Activated T-cell treated with anti-CD3 and anti-CD28 coated beads, Interleukin-2, amount 50 U/mL, for 72 hours (primary cell): ENCODE results near the gene MEF2A. TPM values are rescaled to one million over a fixed set of nuclear protein-coding genes. Genes with fewer than 3 reads are reported as not detected.
A peak's percentile ranks its signal among the peaks of the same experiment; 100 is the strongest.

ENCODE experiments used
- ATAC-seq, 2 donors: fragments of 150-1000 bp; cut with Tn5 transposase; replicated peaks in 1 of 2; 2 replicates each; pipeline ENCODE4 v1.10.0; 2021; ENCODE audit warnings: moderate library complexity in 2 of 2, mild to moderate bottlenecking in 1 of 2
- DNase-seq, 2 donors: peaks; one replicate each; pipeline ENCODE4 v3.0.0; 2021 to 2022; ENCODE audit warnings: mixed read lengths in 1 of 2
- H3K27ac Mint-ChIP-seq: one replicate; pipeline ENCODE4 v1.8.0; 2022; ENCODE audit warnings: mild to moderate bottlenecking, moderate library complexity, mixed read lengths
- H3K27me3 Mint-ChIP-seq: one replicate; pipeline ENCODE4 v1.8.0; 2022; ENCODE audit warnings: low read depth, mixed read lengths
- H3K36me3 Mint-ChIP-seq, 2 donors: one replicate each; pipeline ENCODE4 v1.8.0; 2022; ENCODE audit warnings: mixed read lengths in 2 of 2, mild to moderate bottlenecking in 1 of 2; ENCODE audit not compliant: insufficient read depth in 2 of 2
- H3K4me1 Mint-ChIP-seq: one replicate; pipeline ENCODE4 v1.8.0; 2022; ENCODE audit warnings: low read depth, mixed read lengths
- H3K4me3 Mint-ChIP-seq, 2 donors: one replicate each; pipeline ENCODE4 v1.8.0; 2022; ENCODE audit warnings: mild to moderate bottlenecking in 2 of 2, mixed read lengths in 2 of 2, moderate library complexity in 2 of 2
- H3K9me3 Mint-ChIP-seq, 2 donors: one replicate each; pipeline ENCODE4 v1.8.0; 2022; ENCODE audit warnings: mixed read lengths in 2 of 2
- total RNA-seq, 2 donors: library from RNA; stranded (reverse); gene quantifications; one replicate each; pipeline ENCODE4 v1.2.3, GENCODE V29; 2022

Gene MEF2A
- total RNA-seq, 2 donors from 2014 or later: 24.1 to 26.0 TPM

GRCh38 chr15:99594916-99595315 lies 29.1 kb downstream of the MEF2A start:
- peaks cover 4% of the 10 kb centered on the region in 2 donors for H3K9me3 Mint-ChIP-seq
- no peak overlapping the region for H3K4me3 Mint-ChIP-seq
- peaks cover 27% of the 10 kb centered on the region for H3K4me1 Mint-ChIP-seq
- no peak overlapping the region for H3K27ac Mint-ChIP-seq
- ATAC-seq (no peak), DNase-seq (no peak)
- peaks cover 13 to 24% of the 10 kb centered on the region in 2 donors for H3K36me3 Mint-ChIP-seq
- H3K27me3 Mint-ChIP-seq: no peaks in the 10 kb centered on the region

DNA sequence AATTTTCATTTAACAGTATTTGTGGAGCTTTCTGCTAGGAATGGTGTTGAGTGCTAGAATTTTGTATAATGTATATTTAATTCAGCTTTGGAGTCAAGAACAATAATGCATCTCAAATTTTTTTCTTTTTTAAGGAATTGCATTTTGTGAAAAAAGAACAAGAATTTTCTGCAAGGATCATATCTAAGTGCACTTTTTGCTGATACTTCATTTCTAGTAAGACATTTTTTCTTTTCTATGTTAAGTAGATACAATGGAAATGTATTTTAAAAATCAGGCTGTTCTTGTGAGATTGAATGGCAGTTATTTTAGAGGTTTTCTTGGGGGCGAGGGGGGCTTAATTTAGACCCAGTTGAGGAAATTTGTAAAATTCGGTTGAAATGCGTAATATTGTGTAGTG lies 32.5 kb downstream of the MEF2A start:
- no peak for ATAC-seq
- H3K4me3 Mint-ChIP-seq: no peak overlapping the region
- no peaks in the 10 kb centered on the region for H3K27me3 Mint-ChIP-seq
- peaks cover 7% of the 10 kb centered on the region for H3K4me1 Mint-ChIP-seq
- peaks cover 3 to 4% of the 10 kb centered on the region in 2 donors for H3K9me3 Mint-ChIP-seq
- DNase-seq: no peak
- peaks cover 13 to 26% of the 10 kb centered on the region in 2 donors for H3K36me3 Mint-ChIP-seq
- no peak overlapping the region for H3K27ac Mint-ChIP-seq

DNA sequence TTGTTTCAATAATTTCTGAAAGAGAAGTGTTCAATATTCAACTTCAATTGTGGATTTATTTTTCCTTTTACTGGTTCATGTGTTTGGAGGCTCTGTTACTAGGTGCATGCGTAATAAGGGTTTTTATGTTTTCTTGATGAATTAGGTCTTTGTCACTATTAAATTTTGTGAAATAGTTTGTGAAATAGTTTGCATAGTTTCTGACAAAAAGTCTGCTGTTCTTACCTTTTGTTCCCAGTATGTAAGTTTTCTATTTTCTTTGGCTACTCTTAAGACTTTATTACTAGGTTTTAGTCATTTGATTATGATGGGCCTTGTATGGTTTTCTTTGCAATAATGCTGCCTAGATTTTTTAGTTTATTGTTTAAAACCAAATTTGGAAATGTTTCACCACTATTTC lies 38.0 kb downstream of the MEF2A start:
- H3K27ac Mint-ChIP-seq: no peak overlapping the region
- H3K9me3 Mint-ChIP-seq: no peaks in the 10 kb centered on the region
- no peak overlapping the region for H3K4me3 Mint-ChIP-seq
- no peaks in the 10 kb centered on the region for H3K27me3 Mint-ChIP-seq
- H3K4me1 Mint-ChIP-seq: peaks cover 44% of the 10 kb centered on the region
- peaks cover 0 to 17% of the 10 kb centered on the region in 2 donors for H3K36me3 Mint-ChIP-seq
- DNase-seq (no peak), ATAC-seq (no peak)

DNA sequence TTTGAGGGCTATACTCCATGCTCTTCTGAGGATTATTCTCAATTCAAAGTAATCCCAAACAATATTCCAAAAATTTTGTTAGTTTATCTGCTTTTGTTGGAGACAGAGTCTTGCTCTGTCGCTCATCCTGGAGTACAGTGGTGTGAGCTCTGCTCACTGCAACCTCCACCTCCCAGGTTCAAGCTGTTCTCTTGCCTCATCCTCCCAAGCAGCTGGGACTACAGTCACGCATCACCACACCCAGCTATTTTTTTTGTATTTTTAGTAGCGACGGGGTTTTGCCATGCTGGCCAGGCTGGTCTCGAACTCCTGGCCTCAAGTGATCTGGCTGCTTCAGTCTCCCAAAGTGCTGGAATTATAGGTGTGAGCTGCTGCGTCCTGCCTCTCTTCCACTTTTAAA lies 39.1 kb downstream of the MEF2A start:
- peaks cover 48% of the 10 kb centered on the region for H3K4me1 Mint-ChIP-seq
- ATAC-seq: no peak

DNA sequence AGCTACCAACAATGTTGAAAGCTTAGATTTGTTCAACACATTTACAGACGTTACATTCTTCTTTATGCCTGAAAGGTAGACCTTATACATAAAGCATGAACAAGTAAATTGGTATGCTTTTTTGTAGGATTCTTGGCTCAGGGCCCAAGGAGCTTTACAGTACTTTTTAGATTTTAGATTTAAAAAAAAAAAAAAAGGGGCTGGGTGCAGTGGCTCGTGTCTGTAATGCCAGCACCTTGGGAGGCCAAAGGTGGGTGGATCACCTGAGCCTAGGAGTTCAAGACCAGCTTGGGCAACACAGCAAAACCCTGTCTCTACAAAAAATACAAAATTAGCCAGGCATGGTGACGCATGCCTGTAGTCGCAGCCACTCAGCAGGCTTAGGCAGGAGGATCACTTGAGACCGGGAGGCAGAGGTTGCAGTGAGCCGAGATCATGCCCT lies 39.7 kb downstream of the MEF2A start:
- no peak for ATAC-seq
- Mint-ChIP-seq H3K27ac (no peak overlapping the region), H3K9me3 (no peaks in the 10 kb centered on the region), H3K36me3 (peaks cover 0 to 14% of the 10 kb centered on the region in 2 donors), H3K4me3 (no peak overlapping the region), H3K4me1 (peaks cover 48% of the 10 kb centered on the region), H3K27me3 (no peaks in the 10 kb centered on the region)
- no peak for DNase-seq

More for the DNA sequence above, 39.1 kb downstream of the MEF2A start:
- H3K36me3 Mint-ChIP-seq: peaks cover 0 to 17% of the 10 kb centered on the region in 2 donors
- DNase-seq: no peak
- no peaks in the 10 kb centered on the region for H3K9me3 Mint-ChIP-seq
- H3K4me3 Mint-ChIP-seq: no peak overlapping the region
- no peak overlapping the region for H3K27ac Mint-ChIP-seq
- H3K27me3 Mint-ChIP-seq: no peaks in the 10 kb centered on the region

DNA sequence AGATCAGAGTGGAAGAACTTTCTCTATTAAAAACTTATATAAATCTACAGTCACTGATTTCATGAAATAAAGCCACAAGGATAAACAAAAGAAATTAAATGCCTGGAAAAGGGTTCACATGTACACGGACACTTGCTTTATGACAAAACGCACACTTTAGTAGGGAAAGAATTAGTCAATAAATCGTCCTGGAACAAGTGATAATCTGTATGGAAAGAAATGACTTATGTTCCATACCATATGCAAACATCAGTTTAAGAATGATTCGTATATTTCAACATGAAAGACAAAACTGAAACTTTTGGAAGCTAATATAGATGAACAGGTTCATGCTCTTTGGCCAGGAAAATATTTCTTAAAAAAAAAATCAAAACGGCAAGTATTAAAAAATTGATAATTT lies 40.2 kb downstream of the MEF2A start:
- no peak for DNase-seq
- H3K4me3 Mint-ChIP-seq: no peak overlapping the region
- peaks cover 0 to 14% of the 10 kb centered on the region in 2 donors for H3K36me3 Mint-ChIP-seq
- peak in 1 of 2 donors; percentile 52 for ATAC-seq
- H3K4me1 Mint-ChIP-seq: peaks cover 48% of the 10 kb centered on the region
- no peaks in the 10 kb centered on the region for H3K9me3 Mint-ChIP-seq
- H3K27ac Mint-ChIP-seq: peak overlapping the region; percentile 4
- no peaks in the 10 kb centered on the region for H3K27me3 Mint-ChIP-seq

DNA sequence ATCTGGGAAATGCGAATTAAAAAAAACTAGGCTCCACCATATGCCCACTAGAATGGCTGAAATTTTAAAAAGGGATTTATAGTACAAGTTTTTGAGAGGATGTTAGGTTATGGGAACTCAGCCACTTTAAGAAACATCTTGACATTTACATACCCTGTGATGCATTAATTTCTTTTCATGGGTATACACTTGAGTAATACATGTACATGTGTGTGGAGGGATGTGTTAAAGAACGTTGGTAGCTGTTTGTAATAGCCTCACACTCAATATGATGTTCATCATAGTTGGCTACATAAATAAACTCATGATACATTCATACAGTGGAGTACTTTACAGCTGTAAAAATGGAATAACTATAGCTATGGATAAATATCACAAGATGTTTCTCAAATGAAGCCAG lies 40.9 kb downstream of the MEF2A start:
- Mint-ChIP-seq H3K36me3 (peaks cover 0 to 12% of the 10 kb centered on the region in 2 donors), H3K9me3 (no peaks in the 10 kb centered on the region), H3K27ac (peak overlapping the region; percentile 62), H3K27me3 (no peaks in the 10 kb centered on the region), H3K4me1 (peaks cover 44% of the 10 kb centered on the region), H3K4me3 (no peak overlapping the region)
- DNase-seq (no peak), ATAC-seq (peak in 1 of 2 donors; percentile 35)

GRCh38 chr15:99613481-99613880 lies 47.7 kb downstream of the MEF2A start:
- peaks cover 0 to 3% of the 10 kb centered on the region in 2 donors for H3K36me3 Mint-ChIP-seq
- no peak overlapping the region for H3K4me3 Mint-ChIP-seq
- H3K27me3 Mint-ChIP-seq: no peaks in the 10 kb centered on the region
- DNase-seq: no peak
- no peak overlapping the region for H3K27ac Mint-ChIP-seq
- H3K4me1 Mint-ChIP-seq: peaks cover 56% of the 10 kb centered on the region
- no peaks in the 10 kb centered on the region for H3K9me3 Mint-ChIP-seq
- no peak for ATAC-seq

GRCh38 chr15:99613887-99614647 lies 48.3 kb downstream of the MEF2A start:
- H3K4me1 Mint-ChIP-seq: peaks cover 56% of the 10 kb centered on the region
- no peak overlapping the region for H3K4me3 Mint-ChIP-seq
- ATAC-seq (no peak), DNase-seq (no peak)
- H3K27me3 Mint-ChIP-seq: no peaks in the 10 kb centered on the region
- H3K9me3 Mint-ChIP-seq: no peaks in the 10 kb centered on the region
- H3K27ac Mint-ChIP-seq: peak overlapping the region; percentile 68
- H3K36me3 Mint-ChIP-seq: peaks cover 0 to 5% of the 10 kb centered on the region in 2 donors

GRCh38 chr15:99614749-99615288 lies 49.0 kb downstream of the MEF2A start:
- DNase-seq (no peak), ATAC-seq (no peak)
- H3K4me1 Mint-ChIP-seq: peaks cover 60% of the 10 kb centered on the region
- H3K27ac Mint-ChIP-seq: peak overlapping the region; percentile 68
- H3K9me3 Mint-ChIP-seq: no peaks in the 10 kb centered on the region
- no peaks in the 10 kb centered on the region for H3K27me3 Mint-ChIP-seq
- H3K36me3 Mint-ChIP-seq: peaks cover 0 to 5% of the 10 kb centered on the region in 2 donors
- H3K4me3 Mint-ChIP-seq: no peak overlapping the region

DNA sequence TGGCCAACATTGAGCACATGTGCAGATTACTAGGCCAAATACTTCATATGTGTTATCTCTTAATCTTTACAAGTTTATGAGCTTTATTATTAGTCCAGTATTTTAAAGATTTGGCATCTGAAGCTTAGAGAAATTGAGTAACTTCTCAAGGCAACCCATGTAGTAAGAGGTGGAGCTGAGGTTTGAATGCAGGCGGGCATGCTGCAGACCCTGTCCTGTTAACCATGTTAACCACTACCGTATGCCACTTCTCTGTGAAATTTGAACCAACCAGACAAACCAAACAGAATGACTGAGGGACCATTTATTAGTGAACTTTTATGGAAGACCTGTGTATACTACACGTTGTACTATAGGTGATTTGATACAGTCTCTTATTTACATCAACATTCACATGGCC lies 49.7 kb downstream of the MEF2A start:
- Mint-ChIP-seq H3K4me3 (no peak overlapping the region), H3K4me1 (peaks cover 60% of the 10 kb centered on the region), H3K27ac (no peak overlapping the region), H3K36me3 (peaks cover 0 to 7% of the 10 kb centered on the region in 2 donors), H3K27me3 (no peaks in the 10 kb centered on the region), H3K9me3 (no peaks in the 10 kb centered on the region)
- no peak for DNase-seq
- no peak for ATAC-seq

GRCh38 chr15:99616129-99616528 lies 50.3 kb downstream of the MEF2A start:
- Mint-ChIP-seq H3K36me3 (peaks cover 0 to 7% of the 10 kb centered on the region in 2 donors), H3K4me3 (no peak overlapping the region), H3K27me3 (no peaks in the 10 kb centered on the region), H3K9me3 (no peaks in the 10 kb centered on the region), H3K27ac (no peak overlapping the region), H3K4me1 (peaks cover 60% of the 10 kb centered on the region)
- ATAC-seq (no peak), DNase-seq (no peak)

DNA sequence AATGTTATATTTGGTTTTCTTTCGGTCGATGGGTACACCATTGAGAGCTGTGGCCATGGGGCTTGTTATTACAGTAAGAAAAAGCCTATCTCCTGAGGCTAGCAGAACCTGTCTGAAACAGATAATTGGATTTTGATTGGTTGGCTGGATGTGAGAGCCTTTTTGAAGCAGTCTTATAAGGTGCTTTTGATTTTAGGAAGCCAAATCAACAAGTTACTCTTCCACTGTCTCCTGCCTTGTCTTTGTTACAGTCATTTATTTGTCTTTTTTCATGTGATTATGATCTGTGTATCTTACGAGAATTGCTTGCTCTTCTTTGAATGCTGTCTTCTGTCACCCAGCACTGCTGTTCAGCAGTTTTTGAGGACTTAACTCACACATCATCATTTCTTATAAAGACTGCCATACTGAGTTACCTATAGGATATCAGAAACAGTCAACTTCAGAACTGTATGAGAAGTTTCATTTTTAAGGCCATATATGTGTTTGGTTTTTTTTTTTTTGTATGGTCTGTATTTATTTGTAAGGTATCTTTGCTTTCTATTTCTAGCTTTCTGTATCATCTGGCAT lies 51.1 kb downstream of the MEF2A start:
- H3K4me3 Mint-ChIP-seq: peak overlapping the region; percentile 44 to 71
- H3K27me3 Mint-ChIP-seq: no peaks in the 10 kb centered on the region
- DNase-seq (no peak), ATAC-seq (peak; percentile 70 to 91)
- peaks cover 60% of the 10 kb centered on the region for H3K4me1 Mint-ChIP-seq
- no peaks in the 10 kb centered on the region for H3K9me3 Mint-ChIP-seq
- peaks cover 0 to 4% of the 10 kb centered on the region in 2 donors for H3K36me3 Mint-ChIP-seq
- H3K27ac Mint-ChIP-seq: peak overlapping the region; percentile 91
